D721Med (cell line): ENCODE results near the gene TAAR1.
"Not testable (repeated sequence)": the region's sequence is repeated elsewhere in the genome, so short reads cannot be mapped to it uniquely, and the experiment has no call there.

ENCODE experiments used
- DNase-seq: peaks from one replicate; pipeline ENCODE4 v3.0.0; 2011; ENCODE audit warnings: low spot score; ENCODE audit not compliant: insufficient read length
- FAIRE-seq: peaks from 2 replicates; lab custom pipeline; 2011; peaks lifted over from hg19 to GRCh38; lab: Jason Lieb, UNC
- TF ChIP-seq, protein P1 (sequence below): IDR thresholded peaks from 2 replicates; pipeline ENCODE4 v1.5.1; 2012; ENCODE audit warnings: mild to moderate bottlenecking, control low read depth; ENCODE audit not compliant: insufficient read depth; ENCODE audit errors: missing control alignments

TAAR1 gene

DNA sequence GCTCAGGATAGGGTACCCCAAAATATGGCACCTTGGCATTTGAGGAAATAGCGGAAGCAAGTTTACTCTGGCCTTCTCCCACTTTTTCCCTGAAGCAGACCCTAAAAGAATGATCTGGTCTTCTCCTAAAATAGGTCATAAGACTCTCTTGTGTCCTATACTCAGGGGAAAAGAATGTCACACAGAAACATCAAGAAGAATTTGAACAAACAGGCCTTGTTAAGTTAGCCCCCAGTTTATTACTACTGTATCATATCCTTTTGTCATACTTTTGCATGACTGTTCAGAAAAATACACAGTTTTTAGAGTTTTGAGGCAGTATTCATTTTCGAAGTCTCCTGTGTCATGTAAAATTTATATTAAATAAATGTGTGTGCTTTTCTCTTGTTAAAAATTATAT, 47.4 kb downstream of the TAAR1 start:
- TF ChIP-seq, protein P1, sequence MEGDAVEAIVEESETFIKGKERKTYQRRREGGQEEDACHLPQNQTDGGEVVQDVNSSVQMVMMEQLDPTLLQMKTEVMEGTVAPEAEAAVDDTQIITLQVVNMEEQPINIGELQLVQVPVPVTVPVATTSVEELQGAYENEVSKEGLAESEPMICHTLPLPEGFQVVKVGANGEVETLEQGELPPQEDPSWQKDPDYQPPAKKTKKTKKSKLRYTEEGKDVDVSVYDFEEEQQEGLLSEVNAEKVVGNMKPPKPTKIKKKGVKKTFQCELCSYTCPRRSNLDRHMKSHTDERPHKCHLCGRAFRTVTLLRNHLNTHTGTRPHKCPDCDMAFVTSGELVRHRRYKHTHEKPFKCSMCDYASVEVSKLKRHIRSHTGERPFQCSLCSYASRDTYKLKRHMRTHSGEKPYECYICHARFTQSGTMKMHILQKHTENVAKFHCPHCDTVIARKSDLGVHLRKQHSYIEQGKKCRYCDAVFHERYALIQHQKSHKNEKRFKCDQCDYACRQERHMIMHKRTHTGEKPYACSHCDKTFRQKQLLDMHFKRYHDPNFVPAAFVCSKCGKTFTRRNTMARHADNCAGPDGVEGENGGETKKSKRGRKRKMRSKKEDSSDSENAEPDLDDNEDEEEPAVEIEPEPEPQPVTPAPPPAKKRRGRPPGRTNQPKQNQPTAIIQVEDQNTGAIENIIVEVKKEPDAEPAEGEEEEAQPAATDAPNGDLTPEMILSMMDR = no peak
- DNase-seq = no peak
- no peak for FAIRE-seq

DNA sequence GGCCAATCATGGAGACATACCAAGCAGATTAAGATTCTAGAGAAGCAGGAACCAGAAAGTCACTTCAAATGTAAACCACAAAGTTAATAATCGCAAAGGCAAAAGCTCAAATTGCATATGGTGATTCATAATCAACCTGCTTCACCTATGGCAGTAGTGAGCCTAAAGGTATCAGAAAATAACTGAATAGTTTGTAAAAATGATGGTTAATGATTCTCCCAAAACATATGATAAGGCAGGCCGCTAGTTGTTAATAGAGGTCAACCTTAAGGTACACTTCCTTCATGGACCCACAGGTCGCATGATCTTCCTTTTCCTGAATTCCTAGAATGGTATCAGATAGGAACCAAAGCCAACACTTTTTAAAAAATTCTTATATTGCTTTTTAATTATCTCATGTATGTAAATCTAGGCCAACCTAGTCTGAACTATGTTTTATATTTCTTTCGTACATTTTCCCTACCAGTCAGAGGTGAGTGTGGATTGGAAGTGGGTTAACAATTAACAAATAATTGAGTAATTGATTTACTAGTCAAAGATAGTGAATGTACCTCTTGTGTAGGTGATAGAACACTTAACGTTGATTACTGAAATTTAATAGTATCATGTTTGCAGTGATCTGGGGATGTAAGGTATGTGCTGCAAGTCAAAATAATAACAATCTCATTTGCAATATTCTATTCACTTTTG, 51.3 kb downstream of the TAAR1 start:
- TF ChIP-seq, protein P1 = no peak
- no peak for FAIRE-seq

DNA sequence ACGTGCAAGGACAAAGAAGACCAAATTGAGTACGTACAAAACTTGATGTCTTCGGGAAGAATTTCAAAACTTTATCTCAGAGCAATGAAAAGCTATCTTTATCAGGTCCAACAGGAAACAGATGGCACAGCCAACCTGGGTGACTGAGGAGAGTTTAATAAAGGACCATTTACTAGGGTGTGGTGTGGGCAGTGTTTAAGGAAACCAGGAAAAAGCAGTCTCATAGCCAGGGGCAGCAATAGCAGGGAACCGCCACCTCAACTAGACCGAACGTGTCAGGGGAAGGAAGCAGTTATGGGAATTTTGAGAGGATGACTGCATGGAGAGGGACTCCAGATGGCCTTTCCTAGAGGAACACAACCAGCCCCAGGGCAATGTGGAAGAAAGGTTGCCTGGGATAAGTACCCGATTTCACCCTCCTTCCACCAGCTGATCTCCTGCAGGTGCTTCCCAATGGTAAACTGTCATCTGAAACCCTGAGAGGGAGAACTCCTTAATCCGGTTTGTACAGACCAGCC, 54.3 kb downstream of the TAAR1 start:
- no peak for DNase-seq
- FAIRE-seq = no peak

More for the DNA sequence above, 51.3 kb downstream of the TAAR1 start:
- no peak for DNase-seq

DNA sequence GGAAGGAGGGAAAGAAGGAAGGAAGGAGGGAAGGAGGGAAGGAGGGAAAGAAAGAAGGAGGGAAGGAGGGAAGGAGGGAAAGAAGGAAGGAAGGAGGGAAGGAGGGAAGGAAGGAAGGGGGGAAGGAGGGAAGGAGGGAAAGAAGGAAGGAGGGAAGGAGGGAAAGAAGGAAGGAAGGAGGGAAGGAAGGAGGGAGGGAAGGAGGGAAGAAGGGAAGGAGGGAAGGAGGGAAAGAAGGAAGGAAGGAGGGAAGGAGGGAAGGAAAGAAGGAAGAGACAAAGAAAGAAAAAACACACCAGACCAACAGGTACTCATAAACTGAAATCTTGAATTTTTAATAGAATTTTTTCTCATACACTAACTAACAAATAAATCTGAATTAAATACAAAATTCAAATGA, 58.1 kb downstream of the TAAR1 start:
- FAIRE-seq, DNase-seq: not testable (repeated sequence)

More for the DNA sequence above, 54.3 kb downstream of the TAAR1 start:
- TF ChIP-seq, protein P1 = no peak

DNA sequence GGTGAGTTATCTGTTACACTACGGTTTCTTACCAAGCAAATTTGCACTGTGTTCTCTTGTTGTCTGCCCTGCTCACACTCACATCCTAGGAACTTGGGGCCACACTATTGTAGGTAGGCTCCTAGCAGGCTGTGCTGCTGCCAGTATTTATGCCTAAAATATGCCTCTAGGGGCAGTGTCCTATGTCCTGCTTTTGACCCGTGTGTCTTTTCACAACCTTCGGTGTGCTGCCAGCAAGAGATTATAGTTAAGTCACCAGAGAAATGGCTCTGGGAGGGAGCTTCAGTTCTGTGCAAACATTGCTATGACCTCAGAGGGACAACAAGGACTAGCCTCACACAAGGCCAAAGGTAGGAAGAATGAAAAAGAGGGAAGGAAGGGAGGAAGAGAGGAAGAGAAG, 60.5 kb downstream of the TAAR1 start:
- TF ChIP-seq, protein P1 = no peak
- DNase-seq = no peak
- no peak for FAIRE-seq

DNA sequence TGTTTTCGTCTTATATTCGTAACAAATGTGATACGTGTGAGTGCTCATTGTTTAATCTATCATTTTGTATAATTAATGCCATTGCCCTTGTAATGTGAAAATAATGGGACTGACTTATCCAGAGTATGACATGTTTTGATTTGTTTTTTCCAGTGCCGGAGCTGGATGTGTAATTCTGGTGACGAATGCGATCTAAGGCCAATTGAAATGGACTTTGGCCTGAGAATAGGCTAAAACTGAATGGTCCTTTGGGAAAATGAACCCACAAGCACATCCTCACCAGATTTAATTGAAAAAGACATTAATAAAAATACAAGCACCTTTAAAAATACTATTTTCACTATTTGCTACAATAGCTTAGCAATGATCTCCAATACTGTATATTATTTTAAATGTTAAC, 62.8 kb downstream of the TAAR1 start:
- TF ChIP-seq, protein P1 = no peak
- DNase-seq (no peak), FAIRE-seq (no peak)
